HG03457 (cell line): ENCODE measurements around the gene HHATL.

Experiments used
- ATAC-seq: cut with Tn5 transposase; IDR thresholded peaks from one replicate; pipeline ENCODE4 v1.9.1; 2021; ENCODE audit warnings: moderate number of reproducible peaks; ENCODE audit not compliant: unreplicated experiment

The HHATL gene

GRCh38 chr3:42713747-42714146, 11.1 kb upstream of the HHATL start:
- no peak for ATAC-seq

- no peak for ATAC-seq
Measured at GRCh38 chr3:42712688-42713372, 10.2 kb upstream of the HHATL start.

GRCh38 chr3:42712344-42712648, 9.7 kb upstream of the HHATL start:
- no peak for ATAC-seq

GRCh38 chr3:42711491-42712343, 9.1 kb upstream of the HHATL start:
- ATAC-seq = no peak

GRCh38 chr3:42710323-42711021, 7.9 kb upstream of the HHATL start:
- ATAC-seq = no peak

- no peak for ATAC-seq
Measured at GRCh38 chr3:42709621-42710020, 7.0 kb upstream of the HHATL start.

- ATAC-seq = no peak
Measured at GRCh38 chr3:42708611-42709151, 6.1 kb upstream of the HHATL start.

- ATAC-seq = no peak
Measured at GRCh38 chr3:42707620-42708355, 5.2 kb upstream of the HHATL start.

- no peak for ATAC-seq
Measured at GRCh38 chr3:42706721-42707619, 4.4 kb upstream of the HHATL start.

- ATAC-seq = no peak
Measured at GRCh38 chr3:42705962-42706585, 3.5 kb upstream of the HHATL start.

GRCh38 chr3:42705058-42705767, 2.6 kb upstream of the HHATL start:
- no peak for ATAC-seq

GRCh38 chr3:42704136-42704841, 1.7 kb upstream of the HHATL start:
- ATAC-seq = no peak

- no peak for ATAC-seq
Measured at GRCh38 chr3:42703695-42704025, 1.1 kb upstream of the HHATL start.

- no peak for ATAC-seq
Measured at GRCh38 chr3:42702982-42703694, 540 bp upstream of the HHATL start.

GRCh38 chr3:42701371-42702065, 1.1 kb downstream of the HHATL start:
- ATAC-seq = no peak

- no peak for ATAC-seq
Measured at GRCh38 chr3:42700366-42701288, 2.0 kb downstream of the HHATL start.
